PFSK-1 (cell line): ENCODE results near the gene IFNK.

Experiments used
- POLR2AphosphoS5 ChIP-seq: IDR thresholded peaks from 2 replicates; pipeline ENCODE4 v1.6.1; 2012; ENCODE audit warnings: low read depth, mild to moderate bottlenecking, control low read depth, low read length, moderate library complexity
- REST ChIP-seq, 2 experiments: IDR thresholded peaks; 2 replicates each; pipeline versions ENCODE4 v1.6.1 to v1.8.0; 2011 to 2012; ENCODE audit warnings: low read depth in 2 of 2, low read length in 2 of 2, control low read depth in 1 of 2, inconsistent platforms in 1 of 2, mild to moderate bottlenecking in 1 of 2, moderate library complexity in 1 of 2; ENCODE audit not compliant: insufficient read depth in 1 of 2
- SIN3A ChIP-seq: IDR thresholded peaks from 2 replicates; pipeline ENCODE4 v1.6.1; 2012; ENCODE audit warnings: mild to moderate bottlenecking, low read length, moderate library complexity, borderline replicate concordance; ENCODE audit not compliant: insufficient read depth
- TAF1 ChIP-seq: IDR thresholded peaks from 2 replicates; pipeline ENCODE4 v1.6.1; 2012; ENCODE audit warnings: low read length, control low read depth, borderline replicate concordance; ENCODE audit not compliant: insufficient read depth

GRCh38 chr9:27558307-27558706 lies 34.2 kb downstream of the IFNK start:
- TF ChIP-seq SIN3A (no peak), REST (IDR thresholded peaks at IDR 0.05; ENCODE audit: insufficient read depth in 1 of 2, low read depth in 2 of 2, low read length in 2 of 2) (no peak), POLR2AphosphoS5 (no peak), TAF1 (no peak)
